ENCODE results near the gene RPL31. TPM values are rescaled to one million over a fixed set of nuclear protein-coding genes. Genes with fewer than 3 reads are reported as not detected.
A peak's percentile ranks its signal among the peaks of the same experiment; 100 is the strongest.

RPL31 gene
- total and polyA plus RNA-seq, 4 donors, result 1,020 to 6,954 (median 2,548) TPM

- no peak for TF ChIP-seq CTCF (IDR thresholded peaks at IDR 0.05; ENCODE audit: control extremely low read depth, extremely low read depth)
- ATAC-seq (ENCODE audit: insufficient read depth, low FRiP score) (no peak), DNase-seq (peak in 1 of 3 donors; percentile 31)
- peaks cover 4 to 16% (median 9%) of the 10 kb centered on the region in 5 donors for H3K4me1 ChIP-seq (ENCODE audit: control insufficient read depth in 5 of 5, insufficient read depth in 5 of 5, low read length in 5 of 5)
- H3K9ac ChIP-seq (ENCODE audit: insufficient read depth in 1 of 2, low read length in 2 of 2), result peak overlapping the region; percentile 96 to 97
- peak overlapping the region; percentile 88 to 94 for H3K27ac ChIP-seq (ENCODE audit: low read depth in 1 of 2, low read length in 1 of 2)
- peaks cover 20 to 47% (median 32%) of the 10 kb centered on the region in 4 donors for H3K36me3 ChIP-seq (ENCODE audit: control insufficient read depth in 4 of 4, insufficient read depth in 4 of 4, low read length in 4 of 4)
- WGBS, 2 donors, result 3% methylated on average over 26 of the region's 26 CpGs
- no peaks in the 10 kb centered on the region for H3K9me3 ChIP-seq (ENCODE audit: control insufficient read depth in 4 of 4, insufficient read depth in 3 of 4, low read length in 3 of 4)
- H3K4me3 ChIP-seq, result peak overlapping the region; percentile 81
- no peaks in the 10 kb centered on the region for H3K27me3 ChIP-seq (ENCODE audit: control insufficient read depth in 3 of 3, insufficient read depth in 3 of 3, low read length in 2 of 3)
Measured at GRCh38 chr2:101002562-101003277, 631 bp downstream of the RPL31 start.

GRCh38 chr2:101003278-101003775 lies 1.2 kb downstream of the RPL31 start:
- Histone ChIP-seq H3K27me3 (ENCODE audit: control insufficient read depth in 3 of 3, insufficient read depth in 3 of 3, low read length in 2 of 3) (no peaks in the 10 kb centered on the region), H3K4me3 (peak overlapping the region; percentile 81), H3K9ac (ENCODE audit: insufficient read depth in 1 of 2, low read length in 2 of 2) (peak overlapping the region; percentile 96 to 97), H3K27ac (ENCODE audit: low read depth in 1 of 2, low read length in 1 of 2) (peak overlapping the region in 1 of 2 donors; percentile 88), H3K4me1 (ENCODE audit: control insufficient read depth in 5 of 5, insufficient read depth in 5 of 5, low read length in 5 of 5) (peaks cover 4 to 16% (median 9%) of the 10 kb centered on the region in 5 donors), H3K9me3 (ENCODE audit: control insufficient read depth in 4 of 4, insufficient read depth in 3 of 4, low read length in 3 of 4) (no peaks in the 10 kb centered on the region), H3K36me3 (ENCODE audit: control insufficient read depth in 4 of 4, insufficient read depth in 4 of 4, low read length in 4 of 4) (peaks cover 21 to 48% (median 35%) of the 10 kb centered on the region in 4 donors)
- WGBS, 2 donors, result 34 to 46% methylated on average over 12 of the region's 12 CpGs
- TF ChIP-seq CTCF (IDR thresholded peaks at IDR 0.05; ENCODE audit: control extremely low read depth, extremely low read depth), result no peak
- DNase-seq (no peak), ATAC-seq (ENCODE audit: insufficient read depth, low FRiP score) (no peak)

- Histone ChIP-seq H3K9me3 (ENCODE audit: control insufficient read depth in 4 of 4, insufficient read depth in 3 of 4, low read length in 3 of 4) (no peaks in the 10 kb centered on the region), H3K4me1 (ENCODE audit: control insufficient read depth in 5 of 5, insufficient read depth in 5 of 5, low read length in 5 of 5) (peaks cover 4 to 16% (median 9%) of the 10 kb centered on the region in 5 donors), H3K27ac (ENCODE audit: low read depth in 1 of 2, low read length in 1 of 2) (peak overlapping the region in 1 of 2 donors; percentile 17), H3K9ac (ENCODE audit: insufficient read depth in 1 of 2, low read length in 2 of 2) (peak overlapping the region in 1 of 2 donors; percentile 61), H3K27me3 (ENCODE audit: control insufficient read depth in 3 of 3, insufficient read depth in 3 of 3, low read length in 2 of 3) (no peaks in the 10 kb centered on the region), H3K4me3 (no peak overlapping the region), H3K36me3 (ENCODE audit: control insufficient read depth in 4 of 4, insufficient read depth in 4 of 4, low read length in 4 of 4) (peaks cover 23 to 53% (median 37%) of the 10 kb centered on the region in 4 donors)
- TF ChIP-seq CTCF (IDR thresholded peaks at IDR 0.05; ENCODE audit: control extremely low read depth, extremely low read depth), result no peak
- ATAC-seq (ENCODE audit: insufficient read depth, low FRiP score), result no peak
- 89 to 91% methylated on average over 12 of the region's 12 CpGs for WGBS, 2 donors
- DNase-seq, result no peak
Measured at GRCh38 chr2:101004620-101005325, 2.7 kb downstream of the RPL31 start.

All from lung (tissue), 12 donors.